ENCODE results near the gene C10orf95. TPM values are rescaled to one million over a fixed set of nuclear protein-coding genes. Genes with fewer than 3 reads are reported as not detected.

Gene C10orf95
- total and polyA plus RNA-seq, 2 donors (not counting 1 experiment from before 2014, with no cell fraction given), result 0.32 to 0.63 TPM

- CTCF ChIA-PET, result interaction anchor here (0.6 to 6.2 kb wide), 10 partner anchors 11 to 219 kb away, joined by 3 to 32 read pairs (median 10); partner anchors contain the start of genes CUEDC2, FBXL15 and NFKB2
- Mint-ChIP-seq H3K27ac (peak overlapping the region; percentile 97), H3K4me3 (peak overlapping the region; percentile 97), H3K27me3 (no peaks in the 10 kb centered on the region), H3K9me3 (ENCODE audit: insufficient read depth) (no peaks in the 10 kb centered on the region), H3K4me1 (peaks cover 19% of the 10 kb centered on the region)
- peak overlapping the region; percentile 85 for H3K4me2 ChIP-seq (replicated peaks; ENCODE audit: low read depth, low read length, poor library complexity, severe bottlenecking)
- H3K36me3 ChIP-seq (replicated peaks in 1 of 2; ENCODE audit: control extremely low read depth in 1 of 2, control insufficient read depth in 1 of 2, extremely low read depth in 1 of 2, insufficient read depth in 2 of 2, low read length in 1 of 2), result peaks cover 0 to 13% of the 10 kb centered on the region in 2 experiments
- ATAC-seq (ENCODE audit: low read depth), result peak; percentile 79
- no peaks in the 10 kb centered on the region for H3K27me3 ChIP-seq (replicated peaks in 1 of 4; ENCODE audit: control extremely low read depth in 1 of 4, control insufficient read depth in 3 of 4, insufficient read depth in 4 of 4, low read length in 3 of 4)
- H3K9ac ChIP-seq (ENCODE audit: low read length), result peak overlapping the region; percentile 75
- H3K79me2 ChIP-seq (ENCODE audit: control insufficient read depth, insufficient read depth, low read length), result peaks cover 10% of the 10 kb centered on the region
- H3K4me3 ChIP-seq (ENCODE audit: control extremely low read depth in 1 of 5, extremely low read depth in 1 of 5, insufficient read depth in 1 of 5, low read depth in 2 of 5, low read length in 4 of 5), result peak overlapping the region; percentile 75 to 97 (median 87)
- peak; percentile 96 for DNase-seq
- H4K20me1 ChIP-seq (ENCODE audit: control insufficient read depth, insufficient read depth, low read length, poor library complexity, severe bottlenecking), result peaks cover 13% of the 10 kb centered on the region
- intact Hi-C loops (cut with micrococcal nuclease), result loop anchor here (1.0 kb wide), 6 partner anchors 11 to 298 kb away; partner anchors contain the start of genes ACTR1A and NOLC1
- under 1% methylated on average over 104 of the region's 104 CpGs for WGBS (ENCODE audit: insufficient coverage)
- H3K4me1 ChIP-seq (ENCODE audit: control insufficient read depth in 2 of 2, insufficient read depth in 2 of 2, low read length in 2 of 2), result peaks cover 12 to 15% of the 10 kb centered on the region in 2 donors
- H3K9me3 ChIP-seq (ENCODE audit: control extremely low read depth in 1 of 3, control insufficient read depth in 2 of 3, insufficient read depth in 1 of 3, low read length in 2 of 3), result no peaks in the 10 kb centered on the region
- POLR2A ChIA-PET, result interaction anchor here (0.5 to 3.4 kb wide), 9 partner anchors 11 to 297 kb away, joined by 3 to 31 read pairs (median 11); partner anchors contain the start of genes ACTR1A, CUEDC2, FBXL15 and NFKB2
- TF ChIP-seq CTCF (IDR thresholded peaks at IDR 0.05) (no peak), EZH2 (IDR thresholded peaks at IDR 0.05; ENCODE audit: borderline replicate concordance, insufficient read depth, low read depth, low read length, poor library complexity, severe bottlenecking) (no peak)
- H2AFZ ChIP-seq (ENCODE audit: insufficient read depth, low read depth, low read length, poor library complexity, severe bottlenecking), result peak overlapping the region; percentile 83
- peak overlapping the region; percentile 81 to 86 for H3K27ac ChIP-seq (ENCODE audit: low read length in 2 of 2)
Observed at GRCh38 chr10:102450374-102451104, 804 bp downstream of the C10orf95 start.

- Histone ChIP-seq H3K36me3 (replicated peaks in 1 of 2; ENCODE audit: control extremely low read depth in 1 of 2, control insufficient read depth in 1 of 2, extremely low read depth in 1 of 2, insufficient read depth in 2 of 2, low read length in 1 of 2) (peaks cover 0 to 8% of the 10 kb centered on the region in 2 experiments), H3K27ac (ENCODE audit: low read length in 2 of 2) (peak overlapping the region; percentile 81 to 86), H3K4me3 (ENCODE audit: control extremely low read depth in 1 of 5, extremely low read depth in 1 of 5, insufficient read depth in 1 of 5, low read depth in 2 of 5, low read length in 4 of 5) (peak overlapping the region; percentile 75 to 97 (median 87)), H3K9me3 (ENCODE audit: control extremely low read depth in 1 of 3, control insufficient read depth in 2 of 3, insufficient read depth in 1 of 3, low read length in 2 of 3) (no peaks in the 10 kb centered on the region), H3K27me3 (replicated peaks in 1 of 4; ENCODE audit: control extremely low read depth in 1 of 4, control insufficient read depth in 3 of 4, insufficient read depth in 4 of 4, low read length in 3 of 4) (no peaks in the 10 kb centered on the region), H2AFZ (ENCODE audit: insufficient read depth, low read depth, low read length, poor library complexity, severe bottlenecking) (peak overlapping the region; percentile 83), H3K4me1 (ENCODE audit: control insufficient read depth in 2 of 2, insufficient read depth in 2 of 2, low read length in 2 of 2) (peaks cover 12 to 15% of the 10 kb centered on the region in 2 donors), H3K9ac (ENCODE audit: low read length) (peak overlapping the region; percentile 75), H3K79me2 (ENCODE audit: control insufficient read depth, insufficient read depth, low read length) (peaks cover 10% of the 10 kb centered on the region), H3K4me2 (replicated peaks; ENCODE audit: low read depth, low read length, poor library complexity, severe bottlenecking) (peak overlapping the region; percentile 85), H4K20me1 (ENCODE audit: control insufficient read depth, insufficient read depth, low read length, poor library complexity, severe bottlenecking) (peaks cover 13% of the 10 kb centered on the region)
- POLR2A ChIA-PET, result interaction anchor here (0.9 to 3.4 kb wide), 7 partner anchors 11 to 55 kb away, joined by 3 to 31 read pairs (median 18); partner anchors contain the start of genes ACTR1A, CUEDC2, FBXL15 and NFKB2
- no peak for ATAC-seq (ENCODE audit: low read depth)
- CTCF ChIA-PET, result interaction anchor here (0.6 to 6.2 kb wide), 10 partner anchors 11 to 218 kb away, joined by 3 to 32 read pairs (median 10); partner anchors contain the start of genes CUEDC2, FBXL15 and NFKB2
- DNase-seq, result no peak
- WGBS (ENCODE audit: insufficient coverage), result 0% methylated on average over 11 of the region's 11 CpGs
- intact Hi-C loops (cut with micrococcal nuclease), result loop anchor here (1.0 kb wide), 6 partner anchors 11 to 298 kb away; partner anchors contain the start of genes ACTR1A and NOLC1
- peak overlapping the region; percentile 97 for H3K4me3 Mint-ChIP-seq
- H3K9me3 Mint-ChIP-seq (ENCODE audit: insufficient read depth), result no peaks in the 10 kb centered on the region
- TF ChIP-seq CTCF (IDR thresholded peaks at IDR 0.05) (no peak), EZH2 (IDR thresholded peaks at IDR 0.05; ENCODE audit: borderline replicate concordance, insufficient read depth, low read depth, low read length, poor library complexity, severe bottlenecking) (no peak)
- no peaks in the 10 kb centered on the region for H3K27me3 Mint-ChIP-seq
- peak overlapping the region; percentile 97 for H3K27ac Mint-ChIP-seq
- peaks cover 19% of the 10 kb centered on the region for H3K4me1 Mint-ChIP-seq
Observed at GRCh38 chr10:102450124-102450373, 1.3 kb downstream of the C10orf95 start.

Measured in B cell (primary cell).